ENCODE data around the gene ITGAE.

ITGAE gene

DNA sequence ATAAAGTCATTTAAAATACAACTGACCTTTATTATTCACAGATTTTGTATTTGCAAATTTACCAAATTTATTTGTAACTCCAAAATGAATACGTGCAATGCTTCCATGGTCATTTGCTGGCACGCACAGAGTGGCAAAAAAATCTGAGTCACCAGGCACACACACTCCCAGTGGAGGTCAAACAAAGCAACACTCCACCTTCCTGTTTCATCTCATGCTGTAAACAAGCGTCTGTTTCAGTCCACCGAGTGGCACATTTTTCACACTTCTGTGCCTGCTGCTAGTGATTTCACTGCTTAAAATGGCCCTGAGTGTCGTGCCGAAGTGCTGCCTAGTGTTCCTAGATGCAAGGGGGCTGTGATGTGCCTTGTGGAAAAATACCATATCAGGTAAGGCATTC lies 17.8 kb upstream of the ITGAE start:
- DNase-seq: no peak

DNA sequence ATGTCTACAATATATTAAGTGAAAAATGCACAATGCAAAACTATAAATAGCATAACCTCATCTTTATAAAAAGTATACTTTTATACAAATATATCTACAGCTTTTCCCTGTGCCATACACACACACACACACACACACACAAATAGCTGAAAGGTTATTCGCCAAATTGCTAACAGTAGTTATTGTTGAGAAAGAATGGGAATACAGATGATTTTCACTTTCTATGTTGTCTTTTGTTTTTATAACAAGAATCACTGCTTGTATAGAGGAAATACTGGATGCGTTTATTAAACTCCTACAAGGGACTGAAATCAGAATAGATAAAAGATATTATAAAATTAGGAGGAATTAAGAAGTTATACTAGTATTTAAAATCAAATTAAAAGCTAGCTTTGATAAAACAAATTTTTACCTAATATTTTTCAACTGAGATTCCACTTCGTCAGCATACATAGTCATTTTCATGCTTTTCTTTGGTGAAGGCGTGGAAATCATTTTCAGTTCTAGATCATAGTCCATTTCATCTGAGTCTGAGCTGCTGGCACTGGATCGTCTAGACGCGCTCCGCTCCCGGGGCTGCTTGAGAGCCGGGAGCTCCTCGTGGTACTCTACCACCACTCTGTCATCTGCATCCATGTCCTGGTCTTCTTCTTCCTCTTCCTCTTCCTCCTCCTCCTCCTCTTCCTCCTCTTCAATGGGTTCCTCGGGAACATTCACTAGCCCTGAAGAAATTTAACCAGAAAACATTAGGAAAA lies 17.0 kb upstream of the ITGAE start:
- DNase-seq: no peak

DNA sequence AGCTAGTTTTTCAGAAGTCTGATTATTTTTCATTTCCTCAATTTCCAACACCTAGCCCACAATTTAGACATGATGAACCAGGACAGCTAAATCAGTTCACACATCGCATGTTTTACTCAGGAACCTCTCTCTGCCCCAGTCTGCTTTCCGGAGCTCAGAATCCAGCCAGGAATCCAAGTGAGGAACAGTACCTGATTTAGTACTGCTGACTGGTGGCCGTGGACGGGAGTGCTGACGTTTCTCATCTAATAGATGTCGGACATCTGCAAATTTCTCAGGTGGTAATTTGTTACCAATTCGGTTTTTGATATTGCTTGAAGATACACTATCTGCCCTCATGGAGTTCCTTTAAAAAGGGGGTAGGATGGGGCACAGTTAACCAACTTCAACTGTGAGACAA lies 14.9 kb upstream of the ITGAE start:
- no peak for DNase-seq

DNA sequence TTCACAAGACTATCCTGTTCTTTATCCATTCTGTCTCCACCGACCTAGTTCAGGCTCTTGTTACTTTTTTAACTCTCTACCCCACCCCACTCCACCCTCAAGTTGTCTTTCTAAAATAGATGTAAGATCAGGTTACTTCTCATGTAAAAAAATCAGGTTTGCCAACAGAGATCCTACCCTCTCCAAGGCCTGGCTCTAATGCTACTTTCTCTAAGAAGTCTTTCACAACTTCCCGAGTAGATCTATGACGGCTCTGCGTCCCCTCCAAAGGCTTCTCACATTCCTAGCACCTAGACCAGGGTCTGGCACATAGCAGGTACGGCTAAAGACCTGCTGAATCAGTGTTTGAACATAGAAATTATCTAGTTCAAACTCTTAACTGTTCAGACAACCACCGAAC lies 14.1 kb upstream of the ITGAE start:
- no peak for DNase-seq

DNA sequence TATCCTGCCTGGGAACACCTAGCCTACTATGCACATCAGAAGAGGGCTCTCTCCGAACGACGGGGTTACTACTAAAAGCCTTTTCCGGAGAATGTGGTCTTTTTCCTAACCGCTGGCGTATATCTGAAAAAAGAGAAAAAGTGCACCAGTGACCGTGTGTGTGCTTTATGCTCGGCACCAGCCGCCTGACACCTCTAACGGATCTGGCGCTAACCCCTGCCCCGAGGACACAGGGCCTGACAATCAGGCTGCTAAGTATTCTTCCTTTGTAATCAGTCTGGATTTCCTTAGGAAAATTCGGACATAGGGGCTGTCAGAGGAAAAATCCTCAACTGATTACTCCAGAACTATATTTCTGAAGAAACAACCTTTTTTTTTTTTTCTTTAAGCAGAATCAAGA lies 13.4 kb upstream of the ITGAE start:
- no peak for DNase-seq

DNA sequence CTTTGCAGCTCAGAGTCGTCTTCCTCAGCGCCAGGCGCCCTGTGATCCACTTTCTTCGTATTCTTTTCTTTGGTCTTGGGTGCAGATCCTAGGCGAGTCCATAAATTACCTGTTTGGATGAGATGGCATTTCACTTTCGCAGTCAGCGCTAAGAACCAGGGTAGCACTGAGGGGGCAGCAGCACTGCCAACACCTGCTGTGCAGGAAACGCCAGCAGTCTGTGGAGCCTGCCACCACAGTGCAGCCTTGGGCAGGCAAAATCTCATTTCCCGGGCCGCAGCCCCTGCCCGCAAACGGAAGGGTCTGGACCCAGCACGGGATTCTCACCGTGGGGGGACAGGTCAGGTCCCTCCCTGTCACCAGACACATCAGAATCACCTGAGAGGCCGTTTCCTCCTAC lies 12.2 kb upstream of the ITGAE start:
- DNase-seq: no peak

DNA sequence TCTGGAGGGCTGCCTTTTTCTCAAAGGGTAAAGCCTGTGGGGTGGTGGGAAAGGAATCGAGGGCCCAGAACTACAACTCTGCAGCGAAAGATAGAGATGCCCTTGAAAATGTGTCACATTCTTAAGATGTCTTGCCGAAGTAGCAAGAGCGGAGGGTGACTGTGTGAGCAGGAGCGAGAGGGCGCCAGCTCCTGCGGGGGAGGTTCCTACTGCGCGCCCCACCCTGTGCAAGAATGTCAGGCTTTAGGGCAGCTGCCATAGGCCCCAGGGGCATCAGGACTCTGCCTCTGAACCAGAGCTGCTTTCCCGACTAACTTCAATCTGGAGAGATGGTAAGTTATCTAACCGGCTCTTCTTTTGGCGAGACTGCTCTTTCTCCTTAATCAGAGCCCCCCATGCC lies 11.8 kb upstream of the ITGAE start:
- no peak for DNase-seq

DNA sequence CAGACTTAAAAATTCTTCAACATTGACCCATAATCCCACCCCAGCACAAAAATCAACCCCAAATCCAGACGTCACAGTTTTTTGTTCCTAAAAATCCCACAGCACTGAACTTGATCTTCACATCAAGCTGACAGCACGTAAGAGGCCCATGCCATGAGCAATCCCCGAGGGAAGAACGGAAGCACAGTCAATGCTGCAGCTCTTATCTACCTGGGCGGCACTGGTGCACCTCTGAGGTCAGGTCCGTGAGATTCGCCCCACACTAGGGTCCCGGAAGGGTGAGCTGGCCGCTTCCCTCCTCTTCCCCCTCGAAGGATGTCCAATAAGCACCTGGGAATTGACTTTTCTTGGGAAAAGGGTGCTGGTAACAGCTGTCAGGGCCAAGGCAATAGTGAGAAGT lies 11.3 kb upstream of the ITGAE start:
- no peak for DNase-seq

DNA sequence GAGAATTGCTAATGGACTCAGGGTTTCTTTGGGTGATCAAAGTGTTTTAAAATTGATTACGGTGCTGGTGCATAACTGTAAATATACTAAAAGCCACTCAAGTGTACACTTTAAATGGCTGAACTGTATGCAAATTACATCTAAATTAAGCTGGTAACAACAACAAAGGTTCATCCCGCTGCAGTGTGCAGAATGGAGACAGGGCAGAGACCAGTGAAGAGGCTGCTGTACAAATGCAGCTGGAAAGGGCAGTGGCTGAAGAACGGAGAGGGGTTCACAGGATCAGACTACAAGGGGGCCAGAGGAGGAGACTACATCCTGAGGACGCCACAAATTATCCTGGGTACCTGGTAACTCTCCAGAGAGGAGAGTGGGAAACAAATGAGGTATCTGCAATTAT lies 9.0 kb upstream of the ITGAE start:
- no peak for DNase-seq

DNA sequence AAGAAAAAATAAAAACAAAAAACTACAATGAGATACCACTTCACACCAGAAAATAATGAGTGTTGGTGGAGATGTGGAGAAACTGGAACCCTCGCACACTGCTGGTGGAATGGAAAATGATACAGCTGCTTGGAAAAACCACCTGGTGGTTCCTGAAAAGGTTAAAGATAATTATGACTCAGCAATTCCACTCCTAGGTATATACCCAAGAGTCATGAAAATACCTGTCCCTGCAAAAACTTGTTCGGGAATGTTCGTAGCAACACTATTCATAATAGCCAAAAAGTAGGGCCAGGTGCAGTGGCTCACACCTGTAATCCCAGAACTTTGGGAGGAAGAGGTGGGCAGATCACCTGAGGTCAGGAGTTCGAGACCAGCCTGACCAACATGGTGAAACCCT lies 8.1 kb upstream of the ITGAE start:
- DNase-seq: no peak

DNA sequence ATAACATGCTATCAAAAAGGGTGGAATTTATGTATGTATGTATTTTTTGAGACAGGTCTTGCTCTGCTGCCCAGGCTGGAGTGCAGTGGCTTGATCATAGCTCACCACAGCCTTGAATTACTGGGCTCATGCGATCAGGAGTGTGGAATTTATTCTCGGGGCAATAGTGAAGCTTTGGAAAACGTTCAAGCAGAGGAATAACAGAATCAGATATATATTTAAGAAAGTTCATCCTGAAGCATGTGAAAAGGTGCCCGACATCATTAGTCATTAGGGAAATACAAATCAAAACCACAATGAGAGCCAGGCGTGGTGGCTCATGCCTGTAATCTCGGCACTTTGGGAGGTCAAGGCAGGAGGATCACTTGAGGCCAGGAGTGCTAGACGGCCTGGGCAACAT lies 7.7 kb upstream of the ITGAE start:
- DNase-seq: no peak

DNA sequence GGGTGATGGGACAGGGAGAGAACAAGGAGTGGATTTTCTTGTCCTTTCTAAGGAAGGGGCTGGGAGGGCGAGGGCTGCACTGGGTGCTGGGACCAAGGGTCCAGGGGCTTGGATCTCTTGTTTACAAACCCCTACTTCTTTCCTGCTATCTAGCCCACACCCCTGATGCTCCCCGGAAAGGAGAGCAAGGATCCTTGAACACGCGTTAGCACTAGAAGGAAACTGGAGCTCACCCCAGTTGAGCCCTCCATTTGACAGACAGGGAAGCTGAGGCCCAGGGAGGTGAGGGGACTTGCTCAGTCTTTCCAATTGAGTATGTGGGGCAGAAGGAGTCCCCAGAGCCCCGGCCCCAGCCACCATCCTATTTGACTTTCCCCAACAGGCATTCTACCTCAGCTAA lies 4.6 kb upstream of the ITGAE start:
- DNase-seq: no peak

DNA sequence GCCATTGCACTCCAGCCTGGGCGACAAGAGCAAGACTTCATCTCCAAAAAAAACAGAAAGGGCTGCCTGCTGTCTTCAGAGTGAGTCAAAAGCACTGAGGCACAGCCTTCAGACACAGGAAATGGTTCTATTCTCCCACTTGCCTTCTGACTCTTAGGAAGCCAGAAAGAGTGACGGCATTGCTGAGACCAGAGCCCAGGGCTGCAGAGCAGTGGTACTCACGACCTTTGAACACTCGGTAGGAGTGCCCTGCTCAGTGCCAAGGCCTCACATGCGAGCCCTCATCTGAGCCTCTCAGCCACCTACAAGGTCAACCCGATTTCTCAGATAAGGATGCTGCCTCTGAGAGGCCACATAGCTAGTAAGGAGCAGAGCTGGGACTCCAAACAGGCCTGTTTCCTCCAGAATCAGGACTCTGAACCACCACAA lies 3.5 kb upstream of the ITGAE start:
- DNase-seq: peak; percentile 84

DNA sequence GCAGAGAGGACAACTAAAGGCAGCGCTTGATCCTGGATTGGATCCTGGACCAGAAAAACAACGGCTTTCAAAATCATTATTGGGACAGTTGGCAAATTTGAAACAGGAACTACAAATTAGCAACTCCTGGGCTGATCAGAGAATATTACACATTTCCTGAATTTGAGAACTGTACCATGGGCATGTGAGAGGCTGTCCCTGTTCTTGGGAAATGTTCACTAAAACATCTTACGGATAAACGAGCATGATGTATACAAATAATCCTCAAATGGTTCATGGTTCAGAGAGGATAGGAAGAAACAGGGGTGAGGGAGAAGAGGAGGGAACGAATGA lies 2.3 kb upstream of the ITGAE start:
- DNase-seq: no peak

DNA sequence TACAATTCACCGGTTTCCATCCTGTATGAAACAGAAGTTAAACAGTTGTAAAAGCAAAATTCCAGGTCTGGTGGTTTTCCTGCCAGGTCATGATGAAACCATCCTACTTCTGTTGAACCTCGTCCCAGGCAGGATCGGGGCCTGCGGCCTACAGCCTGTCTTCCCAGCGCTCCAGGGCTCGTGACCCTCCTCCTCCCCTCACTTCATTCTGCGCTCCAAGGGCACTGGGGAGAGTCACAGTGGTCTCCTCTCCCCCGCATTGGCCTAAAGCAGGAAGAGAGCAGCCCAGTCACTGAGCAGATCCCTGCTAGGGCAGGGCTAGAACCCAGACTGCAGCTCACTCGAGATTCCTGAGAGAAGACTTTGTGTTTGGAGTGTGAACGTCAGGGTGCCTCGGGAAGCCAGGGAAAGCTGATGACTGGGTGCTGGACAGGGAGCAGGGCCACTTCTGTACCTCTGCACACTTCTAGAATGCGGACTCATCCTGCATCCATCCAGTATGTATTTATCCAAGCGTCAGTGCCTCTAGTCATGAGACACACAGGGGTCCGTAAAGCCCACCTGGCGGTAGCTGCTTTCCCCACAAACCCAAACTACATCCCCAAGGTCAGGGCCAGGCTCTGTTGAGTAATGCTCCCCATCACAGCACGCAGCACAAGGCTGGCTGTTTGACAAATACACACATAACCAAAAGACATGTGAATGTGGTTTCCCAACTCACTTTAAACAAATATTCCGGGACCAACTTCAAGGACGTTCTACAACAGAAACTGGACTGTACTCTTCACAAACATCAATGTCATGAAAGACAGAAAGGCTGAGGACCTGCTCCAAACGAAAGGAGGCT lies 1.7 kb upstream of the ITGAE start:
- DNase-seq: no peak

DNA sequence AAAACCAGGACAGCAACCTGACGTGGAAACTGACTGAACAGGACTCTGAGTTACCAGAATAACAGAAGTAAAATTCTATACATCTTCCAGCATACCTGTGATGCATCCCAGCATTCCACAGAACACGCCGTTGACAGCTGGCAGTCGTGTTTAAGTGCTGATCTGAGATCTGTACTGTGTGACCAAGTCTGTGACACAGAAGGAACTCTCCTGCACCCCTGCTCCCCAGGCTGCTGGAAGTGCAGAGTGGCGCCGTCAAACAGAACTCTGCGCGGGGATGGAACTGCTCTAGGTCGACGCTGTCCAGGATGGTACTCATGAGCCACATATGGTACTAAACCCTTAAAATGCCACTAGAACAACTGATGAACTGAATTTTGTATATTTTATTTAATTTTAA lies 804 bp upstream of the ITGAE start:
- DNase-seq: no peak

DNA sequence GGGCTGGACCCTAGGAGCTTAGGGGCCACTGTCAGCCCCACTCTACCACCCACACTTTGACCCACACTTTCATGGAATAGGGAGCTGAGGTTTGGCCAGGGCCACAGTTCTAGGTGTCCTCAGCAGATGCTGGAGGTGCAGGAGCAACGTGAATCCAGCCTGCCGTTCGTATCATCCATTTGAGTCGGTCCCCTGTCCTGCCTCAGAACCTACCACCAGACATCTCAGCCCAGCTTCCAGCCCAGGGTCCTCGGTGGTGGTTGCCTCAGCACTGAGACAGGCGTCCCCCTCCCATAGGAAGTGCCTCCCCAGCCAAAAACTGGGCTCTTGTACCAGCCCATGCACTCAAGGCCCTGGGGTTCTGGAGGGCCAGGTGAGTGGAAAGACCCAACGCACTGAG lies 359 bp upstream of the ITGAE start:
- DNase-seq: no peak

DNA sequence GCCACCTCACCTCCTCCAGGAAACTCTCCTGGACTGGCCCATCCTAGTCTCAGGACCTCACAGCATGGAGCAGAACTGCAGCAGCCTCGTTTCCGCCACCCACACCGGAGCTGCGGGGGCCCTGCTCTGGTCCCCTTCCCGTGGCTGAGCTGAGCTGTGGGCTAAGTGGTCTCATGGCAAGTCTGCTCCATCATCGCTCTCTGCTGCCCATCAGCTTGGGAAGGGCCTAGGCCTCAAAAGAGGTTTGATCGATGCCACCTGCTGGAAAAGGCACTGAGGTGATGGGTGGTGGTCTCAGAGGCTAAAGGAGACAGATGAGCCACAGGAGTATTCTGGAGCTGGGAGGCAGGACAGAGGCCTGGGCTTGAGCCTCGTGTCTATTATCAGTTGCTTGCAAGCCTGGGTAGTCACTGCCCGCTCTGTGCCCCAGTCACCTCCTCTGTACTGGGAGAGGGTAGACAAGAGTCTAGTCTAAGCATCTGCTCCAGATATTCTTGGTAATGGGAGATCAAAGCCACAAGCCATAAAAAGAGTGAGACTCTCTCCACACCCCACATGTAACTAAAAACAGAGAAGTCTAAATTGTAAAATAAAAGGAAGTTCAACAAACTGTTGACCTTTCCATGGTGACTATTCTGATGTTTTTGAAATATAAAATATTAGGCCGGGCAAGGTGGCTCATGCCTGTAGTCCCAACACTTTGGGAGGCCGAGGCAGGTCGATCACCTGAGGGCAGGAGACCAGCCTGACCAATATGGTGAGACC lies 1.6 kb downstream of the ITGAE start:
- no peak for DNase-seq

DNA sequence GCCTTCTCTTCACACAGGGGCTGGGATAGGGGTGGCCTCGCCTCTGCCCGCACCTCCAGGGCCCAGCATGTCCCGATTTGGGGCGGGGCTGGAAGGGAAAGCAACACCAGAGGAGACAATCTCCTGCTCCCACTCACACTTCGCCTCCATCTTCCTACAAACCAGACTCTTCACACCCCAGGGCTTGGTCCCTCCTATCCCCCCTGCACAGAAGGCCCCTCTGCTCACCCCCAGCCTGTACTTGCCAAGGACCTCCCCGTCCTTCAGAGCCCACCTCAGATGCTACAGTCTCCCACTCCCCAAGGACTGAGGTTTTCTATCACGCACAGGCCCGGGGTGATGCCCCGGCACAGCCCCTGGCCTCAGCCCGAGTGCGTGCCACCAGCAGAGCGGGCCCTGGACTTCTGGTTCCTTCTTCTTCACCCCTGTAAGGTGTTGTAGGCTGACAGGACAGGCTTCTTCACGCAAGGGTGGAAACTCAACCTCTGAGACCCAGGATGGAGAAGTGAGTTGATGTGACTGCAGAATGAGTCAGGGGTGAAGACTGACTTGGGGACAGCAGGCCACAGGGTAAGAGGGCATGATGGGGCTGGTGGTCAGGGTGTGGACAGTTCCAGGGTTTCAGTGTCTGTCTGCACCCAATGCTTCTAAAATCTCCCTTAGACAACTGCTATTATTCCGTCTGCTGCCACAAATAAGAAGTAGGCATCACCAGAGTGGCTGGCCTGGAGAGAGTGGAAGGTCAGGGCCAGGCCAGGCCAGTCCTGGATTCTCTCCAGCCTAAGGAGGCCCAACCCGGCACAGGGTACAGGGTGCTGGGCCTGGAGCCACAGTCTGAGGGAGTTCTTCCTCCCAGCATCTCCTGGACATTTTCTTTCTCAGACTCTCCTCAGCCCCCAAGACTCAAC lies 2.5 kb downstream of the ITGAE start:
- DNase-seq: no peak

DNA sequence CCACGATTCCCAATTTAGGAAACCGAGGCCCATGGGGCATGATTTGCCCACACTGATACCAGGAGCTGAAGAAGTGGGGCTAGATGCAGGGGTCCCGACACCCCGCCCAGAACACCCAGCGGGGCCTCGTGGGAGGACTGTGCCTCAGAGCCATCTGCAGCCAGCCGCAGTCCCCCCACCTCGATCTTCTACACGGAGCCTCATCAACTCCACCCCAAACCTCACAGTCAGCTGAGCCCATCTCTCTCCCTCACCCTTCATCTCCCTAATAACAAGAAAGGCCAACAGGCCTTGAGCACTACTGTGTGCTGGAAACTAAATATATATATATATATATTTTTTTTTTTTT lies 4.2 kb downstream of the ITGAE start:
- peak; percentile 67 for DNase-seq

DNA sequence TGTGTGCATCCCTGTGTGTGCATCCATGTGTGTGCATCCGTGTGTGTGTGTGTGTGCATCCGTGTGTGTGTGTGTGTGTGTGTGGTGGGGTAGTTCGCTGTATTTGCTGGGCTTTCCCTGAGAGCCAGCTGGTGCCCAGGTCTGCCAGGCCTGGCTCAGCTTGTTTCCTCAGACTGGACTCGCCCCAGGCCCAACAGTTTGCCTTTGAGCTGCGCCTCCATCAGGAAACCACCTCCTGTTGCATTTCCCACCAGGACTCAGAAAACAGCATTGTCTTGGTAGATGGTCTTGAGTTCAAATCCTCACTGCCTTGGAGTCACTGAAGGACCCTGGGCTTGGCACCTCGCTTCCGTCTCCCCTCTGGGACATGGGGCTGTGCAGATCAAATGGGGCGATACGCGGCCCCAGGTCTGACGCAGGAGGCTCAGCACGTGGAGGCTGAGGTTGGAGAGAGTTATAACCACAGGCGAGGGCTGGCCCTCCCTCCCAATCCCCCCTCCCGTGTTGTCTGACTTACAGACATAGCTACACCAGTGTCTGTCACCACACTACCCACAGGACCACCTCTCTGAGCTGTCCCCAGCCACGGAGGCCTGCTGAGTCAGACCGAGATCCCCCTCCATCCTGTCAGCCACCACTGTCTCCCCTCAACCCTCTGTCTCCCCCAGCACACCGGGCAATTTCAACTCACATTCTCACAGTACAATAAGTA lies 4.7 kb downstream of the ITGAE start:
- peak; percentile 97 for DNase-seq

DNA sequence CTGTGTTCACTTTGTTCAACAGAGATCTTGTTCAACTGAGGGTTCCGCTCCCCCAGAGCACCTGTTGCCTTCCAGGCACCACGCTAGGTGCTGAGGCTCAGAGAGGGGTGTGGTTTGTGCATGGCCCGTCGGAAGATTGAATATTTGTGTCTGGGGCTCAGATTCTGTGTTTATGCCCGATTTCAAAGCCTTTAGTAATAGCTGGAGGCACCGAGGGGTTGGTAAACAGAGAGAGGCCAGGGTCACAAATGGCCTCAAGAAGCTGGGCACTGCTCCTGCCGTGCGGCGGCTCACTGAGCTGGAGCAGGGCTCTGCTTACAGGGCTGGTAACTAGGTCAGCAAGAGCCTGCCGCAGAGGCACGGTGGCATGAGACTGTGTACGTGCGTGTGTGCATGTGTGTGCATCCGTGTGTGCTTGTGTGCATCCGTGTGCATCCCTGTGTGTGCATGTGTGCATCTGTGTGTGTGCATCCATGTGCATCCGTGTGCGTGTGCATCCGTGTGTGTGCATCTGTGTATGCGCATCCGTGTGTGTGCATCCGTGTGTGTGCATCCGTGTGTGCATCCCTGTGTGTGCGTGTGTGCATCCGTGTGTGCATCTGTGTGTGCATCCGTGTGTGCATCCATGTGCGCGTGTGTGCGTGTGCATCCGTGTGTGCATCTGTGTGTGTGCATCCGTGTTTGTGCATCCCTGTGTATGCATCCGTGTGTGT lies 5.4 kb downstream of the ITGAE start:
- DNase-seq: peak; percentile 30
